Common myeloid progenitor, CD34-positive (primary cell): ENCODE results near the gene CHCHD6.

Experiments used
- CTCF ChIA-PET: fragments of 350-600 bp; sonication (Branson Sonifier 250); formaldehyde crosslinking; loops from one replicate; lab custom pipeline; 2021; ENCODE audit warnings: antibody characterized with exemption; lab: Charles Lee
- POLR2A ChIA-PET: fragments of 350-600 bp; sonication (Branson Sonifier 250); formaldehyde crosslinking; loops from one replicate; lab custom pipeline; 2021; ENCODE audit warnings: antibody characterized with exemption; lab: Charles Lee
- DNase-seq, 3 donors: peaks; one replicate each; pipeline versions ENCODE4 v3.0.0 to v3.0.0-alpha.2; 2013
- H3K27ac ChIP-seq, 2 experiments: 1 replicate in 1 of 2; 2 replicates in 1 of 2; pipeline ENCODE4 v1.7.0; 2013; ENCODE audit warnings: inconsistent platforms in 2 of 2, low read length in 2 of 2, mild to moderate bottlenecking in 2 of 2, low read depth in 1 of 2, moderate library complexity in 1 of 2; ENCODE audit not compliant: severe bottlenecking in 2 of 2, insufficient read depth in 1 of 2, poor library complexity in 1 of 2
- H3K27me3 ChIP-seq, 5 experiments: replicated peaks in 2 of 5; 1 replicate in 3 of 5; 2 replicates in 2 of 5; pipeline versions ENCODE4 v1.6.1 to v1.7.0; 2013; ENCODE audit warnings: low read length in 4 of 5, mild to moderate bottlenecking in 2 of 5, moderate library complexity in 2 of 5, inconsistent platforms in 1 of 5; ENCODE audit not compliant: insufficient read depth in 5 of 5, control insufficient read depth in 4 of 5
- H3K36me3 ChIP-seq, 4 experiments: 1 replicate in 2 of 4; 2 replicates in 2 of 4; pipeline versions ENCODE4 v1.6.1 to v1.7.0; 2013; ENCODE audit warnings: low read length in 3 of 4, control low read depth in 1 of 4, mild to moderate bottlenecking in 1 of 4; ENCODE audit not compliant: control insufficient read depth in 4 of 4, insufficient read depth in 4 of 4
- H3K4me1 ChIP-seq, 4 experiments: 1 replicate in 3 of 4; 2 replicates in 1 of 4; pipeline versions ENCODE4 v1.6.1 to v1.7.1; 2013; ENCODE audit warnings: low read length in 3 of 4, mild to moderate bottlenecking in 3 of 4, control low read depth in 1 of 4, inconsistent platforms in 1 of 4, moderate library complexity in 1 of 4; ENCODE audit not compliant: control insufficient read depth in 4 of 4, insufficient read depth in 4 of 4; ENCODE audit errors: control extremely low read depth in 1 of 4
- H3K4me3 ChIP-seq, 7 experiments: 1 replicate in 4 of 7; 2 replicates in 3 of 7; pipeline versions ENCODE4 v1.5.1 to v1.7.0; 2013; ENCODE audit warnings: mild to moderate bottlenecking in 7 of 7, low read length in 6 of 7, moderate library complexity in 6 of 7, inconsistent platforms in 2 of 7, low read depth in 2 of 7, control low read depth in 1 of 7; ENCODE audit not compliant: insufficient read depth in 4 of 7, control insufficient read depth in 1 of 7; ENCODE audit errors: extremely low read depth in 1 of 7
- H3K9me3 ChIP-seq, 5 experiments: 1 replicate in 4 of 5; 2 replicates in 1 of 5; pipeline versions ENCODE4 v1.6.1 to v1.7.1; 2013; ENCODE audit warnings: low read length in 4 of 5, mild to moderate bottlenecking in 2 of 5, inconsistent platforms in 1 of 5, low read depth in 1 of 5, moderate library complexity in 1 of 5; ENCODE audit not compliant: control insufficient read depth in 4 of 5, insufficient read depth in 2 of 5; ENCODE audit errors: control extremely low read depth in 1 of 5
- WGBS: methylation state at CpG from one replicate; pipeline ENCODE4 v1.1.5; 2013; ENCODE audit not compliant: insufficient coverage; 5-methylcytosine and 5-hydroxymethylcytosine counted together

The CHCHD6 gene

GRCh38 chr3:126959921-126960603, 256.0 kb downstream of the CHCHD6 start:
- WGBS, result 95% methylated on average over 12 of the region's 17 CpGs
- H3K4me1 ChIP-seq, result peaks cover 0 to 7% (median 0%) of the 10 kb centered on the region in 4 experiments
- ChIA-PET POLR2A (no interaction called here), CTCF (no interaction called here)
- no peak overlapping the region for H3K4me3 ChIP-seq
- no peak overlapping the region for H3K27ac ChIP-seq
- H3K36me3 ChIP-seq, result peaks cover 0 to 4% (median 0%) of the 10 kb centered on the region in 4 experiments
- no peak for DNase-seq
- H3K27me3 ChIP-seq, result peaks cover 0 to 23% (median 8%) of the 10 kb centered on the region in 5 experiments
- no peaks in the 10 kb centered on the region for H3K9me3 ChIP-seq

DNA sequence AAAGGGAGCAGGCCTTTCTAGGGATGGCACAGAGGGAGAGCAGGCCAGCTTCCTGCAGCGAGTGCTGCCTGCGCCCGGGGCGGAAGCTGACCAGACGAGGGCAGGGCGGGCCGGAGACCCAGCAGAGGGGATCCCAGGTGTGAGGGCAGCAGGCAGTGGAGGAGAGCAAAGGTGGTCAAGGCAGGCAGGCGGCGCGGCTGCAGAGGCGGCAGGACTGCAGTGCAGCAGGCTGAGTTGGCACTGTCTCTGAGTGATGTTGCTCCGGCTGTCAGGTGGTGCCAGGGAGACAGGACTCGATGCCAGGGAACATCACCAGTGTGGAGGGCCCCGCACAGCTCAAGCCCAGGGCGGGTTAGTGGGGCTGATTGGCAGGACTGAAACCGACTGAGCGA, 256.6 kb downstream of the CHCHD6 start:
- H3K27ac ChIP-seq, result no peak overlapping the region

GRCh38 chr3:126961191-126961790, 257.3 kb downstream of the CHCHD6 start:
- 97% methylated on average over 8 of the region's 8 CpGs for WGBS
- Histone ChIP-seq H3K36me3 (peaks cover 0 to 4% (median 0%) of the 10 kb centered on the region in 4 experiments), H3K4me1 (peaks cover 0 to 7% (median 0%) of the 10 kb centered on the region in 4 experiments), H3K4me3 (no peak overlapping the region), H3K27me3 (peaks cover 0 to 29% (median 6%) of the 10 kb centered on the region in 5 experiments), H3K9me3 (no peaks in the 10 kb centered on the region), H3K27ac (no peak overlapping the region)
- ChIA-PET CTCF (no interaction called here), POLR2A (no interaction called here)
- DNase-seq, result no peak

More for the DNA sequence above, 256.6 kb downstream of the CHCHD6 start:
- Histone ChIP-seq H3K4me1 (peaks cover 0 to 7% (median 0%) of the 10 kb centered on the region in 4 experiments), H3K27me3 (peaks cover 0 to 27% (median 7%) of the 10 kb centered on the region in 5 experiments), H3K4me3 (no peak overlapping the region), H3K9me3 (no peaks in the 10 kb centered on the region), H3K36me3 (peaks cover 0 to 4% (median 0%) of the 10 kb centered on the region in 4 experiments)
- WGBS, result 95% methylated on average over 14 of the region's 17 CpGs
- POLR2A ChIA-PET, result no interaction called here
- DNase-seq, result no peak
- CTCF ChIA-PET, result no interaction called here

- Histone ChIP-seq H3K27me3 (peaks cover 0 to 34% (median 10%) of the 10 kb centered on the region in 5 experiments), H3K4me1 (peaks cover 0 to 4% (median 0%) of the 10 kb centered on the region in 4 experiments), H3K9me3 (no peaks in the 10 kb centered on the region), H3K27ac (no peak overlapping the region), H3K36me3 (peaks cover 0 to 4% (median 0%) of the 10 kb centered on the region in 4 experiments), H3K4me3 (no peak overlapping the region)
- CTCF ChIA-PET, result no interaction called here
- WGBS, result 93% methylated on average over 11 of the region's 11 CpGs
- POLR2A ChIA-PET, result no interaction called here
- DNase-seq, result no peak
Observed at GRCh38 chr3:126961791-126962461, 257.9 kb downstream of the CHCHD6 start.

GRCh38 chr3:126962756-126963155, 258.7 kb downstream of the CHCHD6 start:
- Histone ChIP-seq H3K4me3 (no peak overlapping the region), H3K27me3 (peaks cover 0 to 42% (median 13%) of the 10 kb centered on the region in 5 experiments), H3K4me1 (no peaks in the 10 kb centered on the region), H3K36me3 (peaks cover 0 to 4% (median 0%) of the 10 kb centered on the region in 4 experiments), H3K9me3 (no peaks in the 10 kb centered on the region), H3K27ac (no peak overlapping the region)
- POLR2A ChIA-PET, result no interaction called here
- CTCF ChIA-PET, result no interaction called here
- DNase-seq, result no peak
- 97% methylated on average over 5 of the region's 8 CpGs for WGBS

DNA sequence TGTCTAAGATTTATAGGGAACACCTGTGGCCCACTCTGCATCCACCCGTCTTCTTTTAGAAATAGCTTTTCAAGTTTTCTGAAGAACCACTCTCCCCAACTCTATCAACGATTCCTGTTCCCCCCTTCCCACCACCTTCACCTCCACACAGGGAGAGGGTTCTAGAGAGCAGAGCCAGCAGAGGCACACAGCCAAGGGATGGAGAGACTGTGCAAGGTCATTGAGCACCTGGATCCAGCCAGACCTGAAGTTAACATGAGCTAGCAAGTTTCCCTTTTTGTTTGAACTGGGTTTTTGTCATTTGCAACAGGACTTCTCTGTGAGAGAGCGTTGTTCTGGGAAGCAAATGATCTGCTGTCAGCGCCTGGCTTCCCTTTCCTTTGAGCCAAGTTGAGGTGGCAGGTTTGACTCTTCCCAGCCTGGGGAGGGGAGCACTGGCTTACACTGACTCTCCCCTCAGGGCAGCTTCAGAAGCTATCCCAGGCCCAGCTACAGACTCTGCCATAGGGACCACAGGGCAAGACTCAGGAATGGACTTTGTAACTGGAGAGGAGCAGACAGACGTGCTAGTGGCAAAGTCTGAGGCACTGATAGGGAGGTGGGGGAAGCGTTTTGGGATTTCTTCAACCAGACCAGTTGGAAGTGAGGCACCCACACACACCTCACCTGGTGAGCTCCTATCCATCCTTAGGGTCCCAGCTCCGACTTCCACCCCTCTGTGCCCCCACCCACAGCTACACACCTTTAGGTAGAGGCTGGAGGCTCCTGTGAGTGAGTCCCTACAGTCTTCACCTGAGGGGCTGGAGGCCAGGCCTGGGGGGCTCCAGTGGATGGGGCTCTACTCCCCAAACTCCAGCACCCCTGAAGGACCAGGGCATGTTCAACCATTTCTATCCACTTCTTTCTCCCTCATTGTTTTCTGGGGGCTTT, 259.5 kb downstream of the CHCHD6 start:
- no peak for DNase-seq
- H3K27me3 ChIP-seq, result peaks cover 0 to 47% (median 13%) of the 10 kb centered on the region in 5 experiments
- H3K27ac ChIP-seq, result no peak overlapping the region
- H3K9me3 ChIP-seq, result no peaks in the 10 kb centered on the region
- POLR2A ChIA-PET, result no interaction called here
- no peaks in the 10 kb centered on the region for H3K4me1 ChIP-seq
- no peak overlapping the region for H3K4me3 ChIP-seq
- CTCF ChIA-PET, result no interaction called here
- 89% methylated on average over 4 of the region's 7 CpGs for WGBS
- H3K36me3 ChIP-seq, result peaks cover 0 to 4% (median 0%) of the 10 kb centered on the region in 4 experiments
